ENCODE measurements around the gene ARHGAP44. TPM values are rescaled to one million over a fixed set of nuclear protein-coding genes. Genes with fewer than 3 reads are reported as not detected.

ARHGAP44 gene
- total RNA-seq, 1 donor from 2014 or later = 6.5 TPM

- no peak overlapping the region for H3K27ac Mint-ChIP-seq (ENCODE audit: unreplicated experiment)
- H3K27me3 Mint-ChIP-seq (ENCODE audit: low read depth) = no peaks in the 10 kb centered on the region
- TF ChIP-seq, protein P1, sequence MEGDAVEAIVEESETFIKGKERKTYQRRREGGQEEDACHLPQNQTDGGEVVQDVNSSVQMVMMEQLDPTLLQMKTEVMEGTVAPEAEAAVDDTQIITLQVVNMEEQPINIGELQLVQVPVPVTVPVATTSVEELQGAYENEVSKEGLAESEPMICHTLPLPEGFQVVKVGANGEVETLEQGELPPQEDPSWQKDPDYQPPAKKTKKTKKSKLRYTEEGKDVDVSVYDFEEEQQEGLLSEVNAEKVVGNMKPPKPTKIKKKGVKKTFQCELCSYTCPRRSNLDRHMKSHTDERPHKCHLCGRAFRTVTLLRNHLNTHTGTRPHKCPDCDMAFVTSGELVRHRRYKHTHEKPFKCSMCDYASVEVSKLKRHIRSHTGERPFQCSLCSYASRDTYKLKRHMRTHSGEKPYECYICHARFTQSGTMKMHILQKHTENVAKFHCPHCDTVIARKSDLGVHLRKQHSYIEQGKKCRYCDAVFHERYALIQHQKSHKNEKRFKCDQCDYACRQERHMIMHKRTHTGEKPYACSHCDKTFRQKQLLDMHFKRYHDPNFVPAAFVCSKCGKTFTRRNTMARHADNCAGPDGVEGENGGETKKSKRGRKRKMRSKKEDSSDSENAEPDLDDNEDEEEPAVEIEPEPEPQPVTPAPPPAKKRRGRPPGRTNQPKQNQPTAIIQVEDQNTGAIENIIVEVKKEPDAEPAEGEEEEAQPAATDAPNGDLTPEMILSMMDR (conservative IDR thresholded peaks at IDR 0.05) = no peak
- H3K4me3 Mint-ChIP-seq = no peak overlapping the region
- H3K36me3 Mint-ChIP-seq (ENCODE audit: low read depth) = peaks cover 11% of the 10 kb centered on the region
- H3K4me1 Mint-ChIP-seq = peaks cover 6% of the 10 kb centered on the region
- no peak for DNase-seq (ENCODE audit: low read depth, low spot score)
- peaks cover 9% of the 10 kb centered on the region for H3K9me3 Mint-ChIP-seq
Measured at GRCh38 chr17:12907477-12907876, 118.2 kb downstream of the ARHGAP44 start.

DNA sequence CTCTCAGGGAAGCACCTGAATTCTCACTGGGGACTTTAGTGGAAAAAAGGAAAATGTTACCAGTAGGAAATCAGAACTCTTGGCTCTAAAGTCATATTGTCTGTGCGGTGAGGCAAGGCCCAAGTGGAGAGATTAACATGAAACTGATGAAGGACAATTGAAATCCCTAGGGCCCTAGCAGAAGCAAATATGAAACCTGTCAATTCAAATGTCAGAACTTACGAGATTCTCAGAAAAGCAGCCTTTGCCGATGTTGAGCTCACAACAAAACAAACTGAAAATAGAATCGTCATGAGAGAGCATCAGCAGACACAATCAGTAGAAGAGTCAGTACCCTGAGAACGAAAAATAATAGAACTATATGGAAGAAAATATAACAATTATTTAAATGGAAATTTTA, 119.7 kb downstream of the ARHGAP44 start:
- Mint-ChIP-seq H3K4me1 (peaks cover 9% of the 10 kb centered on the region), H3K9me3 (peaks cover 9% of the 10 kb centered on the region), H3K27me3 (ENCODE audit: low read depth) (no peaks in the 10 kb centered on the region), H3K36me3 (ENCODE audit: low read depth) (peaks cover 11% of the 10 kb centered on the region), H3K27ac (ENCODE audit: unreplicated experiment) (no peak overlapping the region), H3K4me3 (no peak overlapping the region)
- TF ChIP-seq, protein P1 (conservative IDR thresholded peaks at IDR 0.05) = no peak
- no peak for DNase-seq (ENCODE audit: low read depth, low spot score)

DNA sequence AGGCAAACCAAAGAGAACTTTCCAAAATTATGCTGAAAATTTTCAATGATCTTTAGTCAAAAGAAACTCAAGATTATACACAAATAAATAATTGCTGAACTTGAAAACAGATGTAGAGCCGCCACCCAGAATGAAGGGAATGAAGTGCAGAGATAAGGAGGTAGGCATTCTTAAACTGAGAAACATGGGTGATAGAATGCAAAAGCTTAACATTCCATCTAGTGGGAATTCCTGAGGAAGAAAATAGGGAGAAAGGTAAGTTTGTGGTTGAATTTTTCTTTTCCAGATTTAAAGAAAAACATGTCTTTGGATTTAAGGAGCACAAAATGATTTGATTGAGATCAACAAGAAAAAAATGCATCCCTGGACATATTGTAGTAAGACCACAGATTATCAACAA, 120.2 kb downstream of the ARHGAP44 start:
- peaks cover 9% of the 10 kb centered on the region for H3K4me1 Mint-ChIP-seq
- no peak overlapping the region for H3K4me3 Mint-ChIP-seq
- no peak overlapping the region for H3K27ac Mint-ChIP-seq (ENCODE audit: unreplicated experiment)
- TF ChIP-seq, protein P1 (conservative IDR thresholded peaks at IDR 0.05) = no peak
- no peak for DNase-seq (ENCODE audit: low read depth, low spot score)
- H3K36me3 Mint-ChIP-seq (ENCODE audit: low read depth) = peaks cover 9% of the 10 kb centered on the region
- H3K9me3 Mint-ChIP-seq = peaks cover 7% of the 10 kb centered on the region
- H3K27me3 Mint-ChIP-seq (ENCODE audit: low read depth) = no peaks in the 10 kb centered on the region

- Mint-ChIP-seq H3K4me1 (peaks cover 9% of the 10 kb centered on the region), H3K36me3 (ENCODE audit: low read depth) (peaks cover 9% of the 10 kb centered on the region), H3K27me3 (ENCODE audit: low read depth) (no peaks in the 10 kb centered on the region), H3K9me3 (peaks cover 6% of the 10 kb centered on the region), H3K27ac (ENCODE audit: unreplicated experiment) (no peak overlapping the region), H3K4me3 (no peak overlapping the region)
- no peak for DNase-seq (ENCODE audit: low read depth, low spot score)
- TF ChIP-seq, protein P1 (conservative IDR thresholded peaks at IDR 0.05) = no peak
Measured at GRCh38 chr17:12911239-12911638, 121.9 kb downstream of the ARHGAP44 start.

DNA sequence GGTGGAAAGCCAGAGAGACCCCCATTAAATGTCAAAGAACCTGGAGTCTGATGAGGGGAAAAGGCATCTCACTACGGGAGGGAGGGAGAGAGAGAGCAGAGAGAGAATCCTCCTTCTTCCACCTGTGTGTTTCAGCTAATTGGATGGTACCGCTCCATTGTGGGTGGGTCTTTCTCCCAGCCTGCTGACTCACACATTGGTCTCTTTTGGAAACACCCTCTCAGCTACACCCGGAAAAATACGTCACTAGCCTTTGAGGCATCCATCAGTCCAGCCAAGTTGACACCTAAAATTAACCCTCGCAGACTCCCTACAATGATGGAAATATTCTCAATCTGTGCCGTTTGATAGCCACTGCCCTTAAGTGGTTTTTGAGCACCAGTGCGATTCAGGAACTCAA, 128.1 kb downstream of the ARHGAP44 start:
- Mint-ChIP-seq H3K4me1 (peaks cover 4% of the 10 kb centered on the region), H3K36me3 (ENCODE audit: low read depth) (peaks cover 10% of the 10 kb centered on the region), H3K27ac (ENCODE audit: unreplicated experiment) (no peak overlapping the region), H3K4me3 (no peak overlapping the region), H3K9me3 (no peaks in the 10 kb centered on the region), H3K27me3 (ENCODE audit: low read depth) (no peaks in the 10 kb centered on the region)
- TF ChIP-seq, protein P1 (conservative IDR thresholded peaks at IDR 0.05) = no peak
- no peak for DNase-seq (ENCODE audit: low read depth, low spot score)

GRCh38 chr17:12918142-12918541, 128.8 kb downstream of the ARHGAP44 start:
- Mint-ChIP-seq H3K36me3 (ENCODE audit: low read depth) (peaks cover 10% of the 10 kb centered on the region), H3K9me3 (no peaks in the 10 kb centered on the region), H3K4me1 (no peaks in the 10 kb centered on the region), H3K27me3 (ENCODE audit: low read depth) (no peaks in the 10 kb centered on the region), H3K4me3 (no peak overlapping the region), H3K27ac (ENCODE audit: unreplicated experiment) (no peak overlapping the region)
- DNase-seq (ENCODE audit: low read depth, low spot score) = no peak
- TF ChIP-seq, protein P1 (conservative IDR thresholded peaks at IDR 0.05) = no peak
